Epithelial cell of proximal tubule (primary cell): ENCODE data around the gene SERPING1. TPM values are rescaled to one million over a fixed set of nuclear protein-coding genes. Genes with fewer than 3 reads are reported as not detected.

ENCODE experiments used
- DNase-seq: peaks from one replicate; pipeline ENCODE4 v3.0.0-alpha.2; 2011; ENCODE audit warnings: low read depth
- H3K4me3 ChIP-seq: 2 replicates; pipeline ENCODE4 v1.5.1; 2011; ENCODE audit warnings: low read depth, mild to moderate bottlenecking, low read length
- CTCF ChIP-seq: conservative IDR thresholded peaks from 2 replicates; pipeline ENCODE4 v1.5.1; 2012; ENCODE audit warnings: low read depth, mild to moderate bottlenecking, low read length
- total RNA-seq: library from RNA; depleted of rRNA; stranded (reverse); fragments of >200 nt; gene quantifications from 2 replicates; pipeline ENCODE4 v1.2.3, GENCODE V29; 2015

SERPING1 gene
- total RNA-seq, 1 donor from 2014 or later = 49.8 TPM

- H3K4me3 ChIP-seq = no peak overlapping the region
- no peak for TF ChIP-seq CTCF
- no peak for DNase-seq
These were observed 25.9 kb upstream of the SERPING1 start for GRCh38 chr11:57571606-57572005.

- H3K4me3 ChIP-seq = no peak overlapping the region
- TF ChIP-seq CTCF = no peak
- DNase-seq = no peak
These were observed 23.4 kb upstream of the SERPING1 start for GRCh38 chr11:57574061-57574460.

GRCh38 chr11:57584341-57584740 is 13.1 kb upstream of the SERPING1 start:
- TF ChIP-seq CTCF = no peak
- H3K4me3 ChIP-seq = no peak overlapping the region
- DNase-seq = no peak

GRCh38 chr11:57585301-57585700 is 12.2 kb upstream of the SERPING1 start:
- no peak for TF ChIP-seq CTCF
- no peak for DNase-seq
- H3K4me3 ChIP-seq = no peak overlapping the region

GRCh38 chr11:57586711-57587245 is 10.7 kb upstream of the SERPING1 start:
- no peak overlapping the region for H3K4me3 ChIP-seq
- DNase-seq = no peak
- no peak for TF ChIP-seq CTCF

GRCh38 chr11:57588046-57588710 is 9.3 kb upstream of the SERPING1 start:
- no peak for TF ChIP-seq CTCF
- no peak overlapping the region for H3K4me3 ChIP-seq
- DNase-seq = no peak
